ENCODE results near the gene MGA.

DNA sequence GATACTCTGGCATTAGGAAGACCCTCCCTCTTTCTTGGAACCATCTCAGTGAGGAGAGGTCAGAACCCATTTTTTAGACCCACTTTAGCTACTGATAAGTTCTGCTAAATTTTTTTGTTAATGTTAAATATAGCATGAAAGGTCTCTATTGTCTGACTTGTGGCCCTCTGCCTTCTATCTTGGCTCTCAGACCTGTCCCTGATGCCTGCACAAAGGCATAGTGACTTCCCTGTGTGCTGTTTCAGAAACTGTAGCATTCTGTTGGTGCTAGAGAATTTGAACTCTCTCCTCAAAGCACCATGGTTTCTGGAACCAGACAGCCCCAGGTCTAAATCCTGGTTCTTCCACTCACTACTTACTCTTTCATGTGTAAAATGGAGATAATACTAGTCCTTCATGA is 129.5 kb downstream of the MGA start:
- TF ChIP-seq TSHZ2 (CRISPR knock-in tag; IDR thresholded peaks at IDR 0.05) (no peak), RARB (CRISPR knock-in tag; IDR thresholded peaks at IDR 0.05) (no peak), OSR1 (CRISPR knock-in tag; IDR thresholded peaks at IDR 0.05) (no peak), ISL1 (CRISPR knock-in tag; IDR thresholded peaks at IDR 0.05) (no peak), BACH2 (CRISPR knock-in tag; IDR thresholded peaks at IDR 0.05; ENCODE audit: borderline replicate concordance) (no peak), ZFP3 (CRISPR knock-in tag; IDR thresholded peaks at IDR 0.05) (no peak), GLIS3 (CRISPR knock-in tag; IDR thresholded peaks at IDR 0.05) (no peak), ZFP30 (CRISPR knock-in tag; IDR thresholded peaks at IDR 0.05) (no peak), TCF4 (CRISPR knock-in tag; IDR thresholded peaks at IDR 0.05; ENCODE audit: borderline replicate concordance) (no peak)
- TF ChIP-seq, protein P1, sequence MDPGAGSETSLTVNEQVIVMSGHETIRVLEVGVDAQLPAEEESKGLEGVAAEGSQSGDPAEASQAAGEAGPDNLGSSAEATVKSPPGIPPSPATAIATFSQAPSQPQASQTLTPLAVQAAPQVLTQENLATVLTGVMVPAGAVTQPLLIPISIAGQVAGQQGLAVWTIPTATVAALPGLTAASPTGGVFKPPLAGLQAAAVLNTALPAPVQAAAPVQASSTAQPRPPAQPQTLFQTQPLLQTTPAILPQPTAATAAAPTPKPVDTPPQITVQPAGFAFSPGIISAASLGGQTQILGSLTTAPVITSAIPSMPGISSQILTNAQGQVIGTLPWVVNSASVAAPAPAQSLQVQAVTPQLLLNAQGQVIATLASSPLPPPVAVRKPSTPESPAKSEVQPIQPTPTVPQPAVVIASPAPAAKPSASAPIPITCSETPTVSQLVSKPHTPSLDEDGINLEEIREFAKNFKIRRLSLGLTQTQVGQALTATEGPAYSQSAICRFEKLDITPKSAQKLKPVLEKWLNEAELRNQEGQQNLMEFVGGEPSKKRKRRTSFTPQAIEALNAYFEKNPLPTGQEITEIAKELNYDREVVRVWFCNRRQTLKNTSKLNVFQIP (CRISPR knock-in tag; IDR thresholded peaks at IDR 0.05; ENCODE audit: borderline replicate concordance, low read depth): no peak

All from SK-N-SH treated with all-trans-retinoic acid at 6 μM for 48 hours (cell line).